HepG2 (cell line): ENCODE measurements around the gene CDK8. TPM values are rescaled to one million over a fixed set of nuclear protein-coding genes. Genes with fewer than 3 reads are reported as not detected.
"Not testable (repeated sequence)": the region's sequence is repeated elsewhere in the genome, so short reads cannot be mapped to it uniquely, and the experiment has no call there.

ENCODE experiments used
- ATAC-seq: fragments of 200-7000 bp; cut with Tn5 transposase; 3 replicates; pipeline ENCODE4 v1.9.1; 2020; ENCODE audit warnings: mild to moderate bottlenecking, moderate library complexity
- BruUV-seq: library from RNA; stranded (reverse); fragments of 400-500 nt; replicated peaks from 2 replicates; lab custom pipeline; 2021; lab: Mats Ljungman, UMichigan
- CTCF ChIA-PET: fragments of 300-600 bp; formaldehyde crosslinking; extraction: SDS; loops from one replicate; lab custom pipeline; 2021; ENCODE audit warnings: low total read pairs, inconsistent platforms, low intra/inter-chr PET ratio; lab: Yijun Ruan, JAX
- POLR2A ChIA-PET: fragments of 350-600 bp; sonication (Branson Sonifier 250); formaldehyde crosslinking; loops from one replicate; lab custom pipeline; 2020; ENCODE audit warnings: antibody characterized with exemption, inconsistent platforms; lab: Yijun Ruan, JAX
- DNase-seq: peaks from one replicate; pipeline ENCODE4 v3.0.0-alpha.2; 2015; ENCODE audit warnings: low spot score
- FAIRE-seq: peaks from 3 replicates; lab custom pipeline; 2011; peaks lifted over from hg19 to GRCh38; lab: Jason Lieb, UNC
- H2AFZ ChIP-seq: one replicate; pipeline ENCODE4 v1.6.1; 2011; ENCODE audit warnings: low read length, inconsistent platforms
- H3K27ac ChIP-seq: fragments of 300-600 bp; 3 replicates; pipeline ENCODE4 v1.8.0; 2011; ENCODE audit warnings: mixed run types, mild to moderate bottlenecking, mixed read lengths, low read length, inconsistent platforms; ENCODE audit not compliant: insufficient read depth; ENCODE audit errors: extremely low read length
- H3K27me3 ChIP-seq, 2 experiments: fragments of 200-600 bp in 1 of 2; 2 replicates in 1 of 2; 3 replicates in 1 of 2; pipeline versions ENCODE4 v1.6.0 to v1.8.0; 2011; ENCODE audit warnings: low read length in 2 of 2, mild to moderate bottlenecking in 2 of 2, moderate library complexity in 2 of 2, inconsistent platforms in 1 of 2; ENCODE audit not compliant: insufficient read depth in 2 of 2, control insufficient read depth in 1 of 2
- H3K36me3 ChIP-seq, 2 experiments: fragments of 200-600 bp in 1 of 2; replicated peaks in 1 of 2; 2 replicates in 1 of 2; 3 replicates in 1 of 2; pipeline versions ENCODE4 v1.5.1 to v1.8.0; 2011; ENCODE audit warnings: low read length in 2 of 2, inconsistent platforms in 1 of 2; ENCODE audit not compliant: insufficient read depth in 2 of 2, control insufficient read depth in 1 of 2
- H3K4me1 ChIP-seq: 2 replicates; pipeline ENCODE4 v1.5.1; 2012; ENCODE audit warnings: low read length, inconsistent platforms; ENCODE audit not compliant: insufficient read depth
- H3K4me2 ChIP-seq: 2 replicates; pipeline ENCODE4 v1.6.0; 2011; ENCODE audit warnings: low read depth, low read length, inconsistent platforms
- H3K4me3 ChIP-seq, 3 experiments: fragments of 200-600 bp in 1 of 3; sonication (generic), shearing (Covaris generic) in 1 of 3; replicated peaks in 1 of 3; 2 replicates each; pipeline ENCODE4 v1.5.1; 2011 to 2016; ENCODE audit warnings: low read length in 3 of 3, inconsistent platforms in 2 of 3, low read depth in 2 of 3, mild to moderate bottlenecking in 2 of 3, control low read depth in 1 of 3, mixed read lengths in 1 of 3; ENCODE audit not compliant: insufficient read depth in 1 of 3
- H3K79me2 ChIP-seq: one replicate; pipeline ENCODE4 v1.6.1; 2011; ENCODE audit warnings: low read length, inconsistent platforms; ENCODE audit not compliant: insufficient read depth
- H3K9ac ChIP-seq: 2 replicates; pipeline ENCODE4 v1.6.0; 2011; ENCODE audit warnings: mild to moderate bottlenecking, low read depth, low read length, inconsistent platforms; ENCODE audit not compliant: insufficient read depth
- H3K9me3 ChIP-seq: 2 replicates; pipeline ENCODE4 v1.5.1; 2012; ENCODE audit warnings: mild to moderate bottlenecking, low read length
- H4K20me1 ChIP-seq: 2 replicates; pipeline ENCODE4 v1.6.0; 2011; ENCODE audit warnings: inconsistent platforms, mild to moderate bottlenecking, low read length, moderate library complexity; ENCODE audit not compliant: insufficient read depth
- CEBPB ChIP-seq: IDR thresholded peaks from 2 replicates; pipeline ENCODE4 v1.6.1; 2011; ENCODE audit warnings: low read depth, low read length, improper control_type of control experiment, borderline replicate concordance
- CEBPG ChIP-seq: IDR thresholded peaks from 2 replicates; pipeline ENCODE4 v1.6.1; 2016
- HNF4A ChIP-seq: sonication (generic); formaldehyde crosslinking; IDR thresholded peaks from 2 replicates; pipeline ENCODE4 v1.4.0; 2020; ENCODE audit warnings: missing genetic modification reagents
- NR2F1 ChIP-seq, 2 experiments: fragments of 450-650 bp in 1 of 2; formaldehyde crosslinking in 1 of 2; IDR thresholded peaks; 2 replicates each; pipeline versions ENCODE4 v1.5.0 to v1.6.1; 2016 to 2020; ENCODE audit warnings: mild to moderate bottlenecking in 1 of 2, missing compliant biosample characterization in 1 of 2, missing genetic modification reagents in 1 of 2, moderate library complexity in 1 of 2
- NR2F6 ChIP-seq, 2 experiments: IDR thresholded peaks; 2 replicates each; pipeline ENCODE4 v1.6.1; 2016; ENCODE audit warnings: antibody characterized with exemption in 1 of 2, mild to moderate bottlenecking in 1 of 2
- RXRA ChIP-seq: sonication (generic); formaldehyde crosslinking; IDR thresholded peaks from 2 replicates; pipeline ENCODE4 v1.5.1; 2020; ENCODE audit warnings: missing genetic modification reagents
- SALL1 ChIP-seq: sonication (generic); formaldehyde crosslinking; IDR thresholded peaks from 2 replicates; pipeline ENCODE4 v1.8.0; 2022; ENCODE audit warnings: mild to moderate bottlenecking, missing genetic modification reagents
- ZMYM4 ChIP-seq: sonication (generic); formaldehyde crosslinking; IDR thresholded peaks from 2 replicates; pipeline ENCODE4 v1.8.1; 2023; ENCODE audit warnings: mild to moderate bottlenecking, missing genetic modification reagents
- ZNF12 ChIP-seq: sonication (generic); formaldehyde crosslinking; IDR thresholded peaks from 2 replicates; pipeline ENCODE4 v1.5.0; 2020; ENCODE audit warnings: missing genetic modification reagents
- ZNF770 ChIP-seq: sonication (generic); formaldehyde crosslinking; IDR thresholded peaks from 2 replicates; pipeline ENCODE4 v1.5.0; 2020; ENCODE audit warnings: mild to moderate bottlenecking, missing genetic modification reagents
- WGBS: methylation state at CpG from one replicate; pipeline ENCODE4 v1.1.6; 2017; ENCODE audit warnings: low lambda C conversion rate; 5-methylcytosine and 5-hydroxymethylcytosine counted together
- in situ Hi-C: cut with HindIII; loops from 2 replicates; pipeline ENCODE4 v1.10.0; 2017; ENCODE audit warnings: low pct_unique_long_range_greater_than_20kb; ENCODE audit not compliant: extremely low pct_ligation_motif_present
- intact Hi-C: fragments of 100-400 bp; cut with micrococcal nuclease; formaldehyde crosslinking; loops from one replicate; pipeline ENCODE4 v1.10.0; 2022; ENCODE audit not compliant: unreplicated experiment
- polyA plus RNA-seq, 8 experiments: library from polyadenylated mRNA; depleted of rRNA in 3 of 8; stranded (reverse) in 7 of 8; unstranded in 1 of 8; fragments of >200 nt; fragmentation: Illumina TruSeq in 4 of 8; extraction: Trizol in 4 of 8; gene quantifications; 2 replicates each; pipeline versions ENCODE4 v1.2.1 to v1.2.3, GENCODE V29; 2011 to 2016; ENCODE audit warnings: low read depth in 4 of 8, missing spikeins in 1 of 8, mixed read lengths in 1 of 8; ENCODE audit not compliant: insufficient read depth in 1 of 8
- total RNA-seq, 5 experiments: library from RNA; depleted of rRNA; stranded (reverse); fragments of >200 nt; fragmentation: Illumina TruSeq; extraction: Trizol; gene quantifications; 2 replicates each; pipeline ENCODE4 v1.2.3, GENCODE V29; 2016; ENCODE audit warnings: low read depth in 1 of 5
- TF ChIP-seq, protein P1 (sequence below): IDR thresholded peaks from 2 replicates; pipeline ENCODE4 v1.4.0; 2020; ENCODE audit warnings: mild to moderate bottlenecking, missing genetic modification reagents

The CDK8 gene
- total and polyA plus RNA-seq, 2 of the 13 experiments (the other 11 are each of a cell fraction or from before 2014, with no cell fraction given): 15.8 to 16.4 TPM

DNA sequence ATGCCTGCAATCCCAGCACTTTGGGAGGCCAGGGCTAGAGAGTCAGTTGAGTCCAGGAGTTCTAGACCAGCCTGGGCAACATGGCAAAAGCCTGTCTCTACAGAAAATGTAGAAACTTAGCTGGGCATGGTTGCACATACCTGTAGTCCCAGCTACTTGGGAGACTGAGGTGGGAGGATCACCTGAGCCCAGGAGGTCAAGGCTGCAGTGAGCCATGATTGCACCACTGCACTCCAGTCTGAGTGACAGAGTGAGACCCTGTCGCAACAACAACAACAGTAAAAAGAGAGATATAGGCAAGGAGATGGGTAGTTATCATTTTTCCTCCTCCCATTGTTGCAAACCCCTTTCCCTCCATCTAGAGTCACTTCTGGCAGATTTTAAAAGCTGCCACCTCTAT, 62.2 kb downstream of the CDK8 start:
- H3K4me3 ChIP-seq; DNase-seq; H3K36me3 ChIP-seq; FAIRE-seq; H3K9me3 ChIP-seq; ATAC-seq; H3K4me2 ChIP-seq; H2AFZ ChIP-seq; H3K27ac ChIP-seq; H3K9ac ChIP-seq; CTCF ChIA-PET; H3K27me3 ChIP-seq; BruUV-seq; intact Hi-C loops; POLR2A ChIA-PET; in situ Hi-C loops; H4K20me1 ChIP-seq; TF ChIP-seq NR2F6 (IDR thresholded peaks at IDR 0.05): not testable (repeated sequence)
- Histone ChIP-seq H3K4me1 (peaks cover 12% of the 10 kb centered on the region), H3K79me2 (peaks cover 20% of the 10 kb centered on the region)
- TF ChIP-seq ZMYM4 (CRISPR knock-in tag) (peak; percentile 46; the same call in 1 of the 2 replicates), ZNF770 (peak; percentile 62; the same call in 1 of the 2 replicates), SALL1 (CRISPR knock-in tag) (peak; percentile 33; the same call in 1 of the 2 replicates), RXRA (peak; percentile 20; the same call in 1 of the 2 replicates), CEBPG (CRISPR knock-in tag) (peak; percentile 57; the same call in 1 of the 2 replicates), HNF4A (0 out of 2 replicates have a peak, but pooled peaks have one; percentile 13), NR2F1 (CRISPR knock-in tag; IDR thresholded peaks at IDR 0.05) (peak in 1 of 2 experiments; percentile 30; a peak in 1 of 4 replicates), NR2F6 (CRISPR knock-in tag; IDR thresholded peaks at IDR 0.05) (peak; percentile 57; the same call in 1 of the 2 replicates), ZNF12 (CRISPR knock-in tag) (0 out of 2 replicates have a peak, but pooled peaks have one; percentile 29), CEBPB (peak; percentile 70)
- TF ChIP-seq, protein P1, sequence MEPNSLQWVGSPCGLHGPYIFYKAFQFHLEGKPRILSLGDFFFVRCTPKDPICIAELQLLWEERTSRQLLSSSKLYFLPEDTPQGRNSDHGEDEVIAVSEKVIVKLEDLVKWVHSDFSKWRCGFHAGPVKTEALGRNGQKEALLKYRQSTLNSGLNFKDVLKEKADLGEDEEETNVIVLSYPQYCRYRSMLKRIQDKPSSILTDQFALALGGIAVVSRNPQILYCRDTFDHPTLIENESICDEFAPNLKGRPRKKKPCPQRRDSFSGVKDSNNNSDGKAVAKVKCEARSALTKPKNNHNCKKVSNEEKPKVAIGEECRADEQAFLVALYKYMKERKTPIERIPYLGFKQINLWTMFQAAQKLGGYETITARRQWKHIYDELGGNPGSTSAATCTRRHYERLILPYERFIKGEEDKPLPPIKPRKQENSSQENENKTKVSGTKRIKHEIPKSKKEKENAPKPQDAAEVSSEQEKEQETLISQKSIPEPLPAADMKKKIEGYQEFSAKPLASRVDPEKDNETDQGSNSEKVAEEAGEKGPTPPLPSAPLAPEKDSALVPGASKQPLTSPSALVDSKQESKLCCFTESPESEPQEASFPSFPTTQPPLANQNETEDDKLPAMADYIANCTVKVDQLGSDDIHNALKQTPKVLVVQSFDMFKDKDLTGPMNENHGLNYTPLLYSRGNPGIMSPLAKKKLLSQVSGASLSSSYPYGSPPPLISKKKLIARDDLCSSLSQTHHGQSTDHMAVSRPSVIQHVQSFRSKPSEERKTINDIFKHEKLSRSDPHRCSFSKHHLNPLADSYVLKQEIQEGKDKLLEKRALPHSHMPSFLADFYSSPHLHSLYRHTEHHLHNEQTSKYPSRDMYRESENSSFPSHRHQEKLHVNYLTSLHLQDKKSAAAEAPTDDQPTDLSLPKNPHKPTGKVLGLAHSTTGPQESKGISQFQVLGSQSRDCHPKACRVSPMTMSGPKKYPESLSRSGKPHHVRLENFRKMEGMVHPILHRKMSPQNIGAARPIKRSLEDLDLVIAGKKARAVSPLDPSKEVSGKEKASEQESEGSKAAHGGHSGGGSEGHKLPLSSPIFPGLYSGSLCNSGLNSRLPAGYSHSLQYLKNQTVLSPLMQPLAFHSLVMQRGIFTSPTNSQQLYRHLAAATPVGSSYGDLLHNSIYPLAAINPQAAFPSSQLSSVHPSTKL (CRISPR knock-in tag): 0 out of 2 replicates have a peak, but pooled peaks have one; percentile 16
- WGBS: 90% methylated on average over 1 of the region's 1 CpG
